Fibroblast of lung (primary cell): ENCODE results near the gene SMIM5. TPM values are rescaled to one million over a fixed set of nuclear protein-coding genes. Genes with fewer than 3 reads are reported as not detected.

Experiments used
- DNase-seq, 2 donors: peaks; one replicate each; pipeline versions ENCODE4 v3.0.0 to v3.0.0-alpha.2; 2010; ENCODE audit warnings: low read depth in 2 of 2
- H2AFZ ChIP-seq: 2 replicates; pipeline ENCODE4 v1.5.1; 2012; ENCODE audit warnings: low read length, control low read depth, inconsistent platforms
- H3K27ac ChIP-seq: 2 replicates; pipeline ENCODE4 v1.5.1; 2011; ENCODE audit warnings: low read length, control low read depth; ENCODE audit not compliant: insufficient read depth
- H3K27me3 ChIP-seq: 2 replicates; pipeline ENCODE4 v1.5.1; 2011; ENCODE audit warnings: mild to moderate bottlenecking, low read length; ENCODE audit not compliant: control insufficient read depth, insufficient read depth
- H3K36me3 ChIP-seq: 2 replicates; pipeline ENCODE4 v1.5.1; 2011; ENCODE audit warnings: low read length; ENCODE audit not compliant: control insufficient read depth, insufficient read depth
- H3K4me1 ChIP-seq: 2 replicates; pipeline ENCODE4 v1.5.1; 2011; ENCODE audit warnings: low read length; ENCODE audit not compliant: control insufficient read depth, insufficient read depth; ENCODE audit errors: extremely low read depth
- H3K4me2 ChIP-seq: 2 replicates; pipeline ENCODE4 v1.5.1; 2011; ENCODE audit warnings: low read length, control low read depth; ENCODE audit not compliant: insufficient read depth; ENCODE audit errors: extremely low read depth
- H3K4me3 ChIP-seq, 4 experiments: fragments of 200-600 bp in 1 of 4; sonication (generic) in 1 of 4; replicated peaks in 1 of 4; 2 replicates each; pipeline ENCODE4 v1.5.1; 2011 to 2016; ENCODE audit warnings: low read length in 4 of 4, low read depth in 3 of 4, mild to moderate bottlenecking in 3 of 4, control low read depth in 2 of 4, inconsistent platforms in 1 of 4, mixed read lengths in 1 of 4; ENCODE audit not compliant: insufficient read depth in 1 of 4; ENCODE audit errors: control extremely low read depth in 1 of 4
- H3K79me2 ChIP-seq: 2 replicates; pipeline ENCODE4 v1.5.1; 2012; ENCODE audit warnings: mild to moderate bottlenecking, low read length, inconsistent platforms; ENCODE audit not compliant: control insufficient read depth, insufficient read depth
- H3K9ac ChIP-seq: 2 replicates; pipeline ENCODE4 v1.5.1; 2011; ENCODE audit warnings: mild to moderate bottlenecking, low read length, control low read depth; ENCODE audit not compliant: insufficient read depth
- H3K9me3 ChIP-seq: 2 replicates; pipeline ENCODE4 v1.5.1; 2012; ENCODE audit warnings: low read depth, low read length; ENCODE audit not compliant: control insufficient read depth, insufficient read depth
- H4K20me1 ChIP-seq: 2 replicates; pipeline ENCODE4 v1.5.1; 2011; ENCODE audit warnings: low read length; ENCODE audit not compliant: control insufficient read depth, insufficient read depth; ENCODE audit errors: extremely low read depth
- EZH2 ChIP-seq: IDR thresholded peaks from 2 replicates; pipeline ENCODE4 v1.5.1; 2012; ENCODE audit warnings: low read length, control low read depth, mild to moderate bottlenecking; ENCODE audit errors: missing control alignments
- polyA plus RNA-seq, 2 donors: library from polyadenylated mRNA; depleted of rRNA in 1 of 2; stranded (reverse) in 1 of 2; unstranded in 1 of 2; fragments of >200 nt; gene quantifications; 2 replicates each; pipeline ENCODE4 v1.2.1, GENCODE V29; 2011 to 2012; ENCODE audit warnings: missing spikeins in 1 of 2
- total RNA-seq: library from RNA; depleted of rRNA; stranded (reverse); fragments of >200 nt; gene quantifications from 2 replicates; pipeline ENCODE4 v1.2.1, GENCODE V29; 2014
- TF ChIP-seq, protein P1 (sequence below), 2 donors: IDR thresholded peaks in 1 of 2; conservative IDR thresholded peaks in 1 of 2; 1 replicate in 1 of 2; 2 replicates in 1 of 2; pipeline ENCODE4 v1.5.1; 2011 to 2012; ENCODE audit warnings: low read length in 2 of 2, control low read depth in 1 of 2, inconsistent platforms in 1 of 2, low read depth in 1 of 2, mild to moderate bottlenecking in 1 of 2

The SMIM5 gene
- total and polyA plus RNA-seq, 2 donors (not counting 1 experiment from before 2014, with no cell fraction given) = 0.05 to 0.17 TPM

DNA sequence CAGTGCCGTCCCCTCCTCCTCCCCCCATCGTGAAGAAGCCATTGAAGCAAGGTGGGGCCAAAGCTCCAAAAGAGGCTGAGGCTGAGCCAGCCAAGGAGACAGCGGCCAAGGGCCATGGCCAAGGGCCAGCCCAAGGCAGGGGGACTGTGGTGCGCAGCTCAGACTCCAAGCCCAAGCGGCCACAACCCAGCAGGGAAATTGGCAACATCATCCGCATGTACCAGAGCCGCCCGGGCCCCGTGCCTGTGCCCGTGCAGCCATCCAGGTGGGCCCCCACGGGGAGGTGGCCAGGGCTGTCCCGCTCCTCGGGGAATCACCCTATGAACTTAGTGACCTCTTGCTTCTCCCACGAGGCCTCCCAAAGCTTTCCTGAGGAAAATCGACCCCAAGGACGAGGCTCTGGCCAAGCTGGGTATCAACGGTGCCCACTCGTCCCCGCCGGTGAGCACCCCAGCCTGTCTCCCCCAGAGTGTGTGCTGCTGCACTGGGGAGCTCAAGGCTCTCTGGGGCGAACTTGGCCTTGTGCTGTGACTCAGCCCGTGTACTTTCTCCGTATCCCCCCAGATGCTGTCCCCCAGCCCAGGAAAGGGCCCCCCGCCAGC, 16.6 kb upstream of the SMIM5 start:
- no peaks in the 10 kb centered on the region for H3K27me3 ChIP-seq
- H3K4me3 ChIP-seq = no peak overlapping the region
- H2AFZ ChIP-seq = no peak overlapping the region
- no peaks in the 10 kb centered on the region for H3K4me1 ChIP-seq
- DNase-seq = no peak
- H4K20me1 ChIP-seq = no peaks in the 10 kb centered on the region
- H3K9ac ChIP-seq = no peak overlapping the region
- no peak for TF ChIP-seq EZH2
- TF ChIP-seq, protein P1, sequence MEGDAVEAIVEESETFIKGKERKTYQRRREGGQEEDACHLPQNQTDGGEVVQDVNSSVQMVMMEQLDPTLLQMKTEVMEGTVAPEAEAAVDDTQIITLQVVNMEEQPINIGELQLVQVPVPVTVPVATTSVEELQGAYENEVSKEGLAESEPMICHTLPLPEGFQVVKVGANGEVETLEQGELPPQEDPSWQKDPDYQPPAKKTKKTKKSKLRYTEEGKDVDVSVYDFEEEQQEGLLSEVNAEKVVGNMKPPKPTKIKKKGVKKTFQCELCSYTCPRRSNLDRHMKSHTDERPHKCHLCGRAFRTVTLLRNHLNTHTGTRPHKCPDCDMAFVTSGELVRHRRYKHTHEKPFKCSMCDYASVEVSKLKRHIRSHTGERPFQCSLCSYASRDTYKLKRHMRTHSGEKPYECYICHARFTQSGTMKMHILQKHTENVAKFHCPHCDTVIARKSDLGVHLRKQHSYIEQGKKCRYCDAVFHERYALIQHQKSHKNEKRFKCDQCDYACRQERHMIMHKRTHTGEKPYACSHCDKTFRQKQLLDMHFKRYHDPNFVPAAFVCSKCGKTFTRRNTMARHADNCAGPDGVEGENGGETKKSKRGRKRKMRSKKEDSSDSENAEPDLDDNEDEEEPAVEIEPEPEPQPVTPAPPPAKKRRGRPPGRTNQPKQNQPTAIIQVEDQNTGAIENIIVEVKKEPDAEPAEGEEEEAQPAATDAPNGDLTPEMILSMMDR (conservative IDR thresholded peaks at IDR 0.05 in 1 of 2, IDR thresholded peaks at IDR 0.05 in 1 of 2; ENCODE audit: low read depth in 1 of 2, low read length in 2 of 2) = no peak
- no peak overlapping the region for H3K27ac ChIP-seq
- no peaks in the 10 kb centered on the region for H3K9me3 ChIP-seq
- H3K79me2 ChIP-seq = no peaks in the 10 kb centered on the region
- H3K4me2 ChIP-seq = no peak overlapping the region
- no peaks in the 10 kb centered on the region for H3K36me3 ChIP-seq

DNA sequence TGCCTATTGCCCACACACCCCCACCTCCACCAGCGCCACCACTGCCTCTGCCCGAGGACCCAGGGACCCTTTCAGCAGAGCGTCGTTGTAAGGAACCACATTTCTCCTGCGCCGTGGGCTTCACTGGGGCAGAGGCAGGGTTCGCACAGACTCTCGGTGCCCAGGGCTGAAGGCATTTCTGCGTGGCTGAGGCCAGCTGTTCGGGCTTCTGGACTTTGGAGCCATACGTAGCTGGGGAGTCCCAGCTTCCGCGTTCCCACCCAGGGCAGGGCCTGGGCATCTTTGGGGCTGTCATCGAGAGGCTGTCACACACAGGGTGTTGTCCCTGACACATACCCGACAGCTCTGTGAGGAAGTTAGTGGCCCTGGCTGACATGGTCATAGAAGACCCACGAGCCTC, 16.0 kb upstream of the SMIM5 start:
- no peak overlapping the region for H2AFZ ChIP-seq
- H3K27me3 ChIP-seq = no peaks in the 10 kb centered on the region
- H3K4me2 ChIP-seq = no peak overlapping the region
- H3K9me3 ChIP-seq = no peaks in the 10 kb centered on the region
- H3K4me3 ChIP-seq = no peak overlapping the region
- no peaks in the 10 kb centered on the region for H3K4me1 ChIP-seq
- H4K20me1 ChIP-seq = no peaks in the 10 kb centered on the region
- H3K79me2 ChIP-seq = no peaks in the 10 kb centered on the region
- no peaks in the 10 kb centered on the region for H3K36me3 ChIP-seq
- H3K9ac ChIP-seq = no peak overlapping the region
- no peak for DNase-seq
- no peak overlapping the region for H3K27ac ChIP-seq
- TF ChIP-seq EZH2 = no peak
- TF ChIP-seq, protein P1 (conservative IDR thresholded peaks at IDR 0.05 in 1 of 2, IDR thresholded peaks at IDR 0.05 in 1 of 2; ENCODE audit: low read depth in 1 of 2, low read length in 2 of 2) = no peak

DNA sequence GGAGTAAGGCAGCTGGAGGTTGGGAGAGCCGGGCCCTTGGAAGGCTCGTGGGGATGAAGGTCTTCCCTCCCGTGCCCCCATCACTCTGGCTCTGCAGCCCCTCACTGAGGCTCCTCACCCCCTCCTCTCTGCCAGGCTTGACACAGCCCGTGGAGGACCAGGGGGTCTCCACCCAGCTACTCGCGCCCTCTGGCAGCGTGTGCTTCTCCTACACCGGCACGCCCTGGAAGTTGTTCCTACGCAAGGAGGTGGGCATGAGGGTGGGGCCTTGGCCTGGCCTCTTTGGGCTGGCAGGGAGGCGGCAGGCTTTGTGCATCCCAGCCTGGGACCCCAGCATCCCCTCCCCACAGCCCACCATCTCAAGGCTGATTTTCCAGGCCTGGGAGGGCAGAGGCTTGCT, 15.6 kb upstream of the SMIM5 start:
- Histone ChIP-seq H3K4me2 (no peak overlapping the region), H3K79me2 (no peaks in the 10 kb centered on the region), H3K9ac (no peak overlapping the region), H2AFZ (no peak overlapping the region), H3K9me3 (no peaks in the 10 kb centered on the region), H4K20me1 (no peaks in the 10 kb centered on the region), H3K27me3 (no peaks in the 10 kb centered on the region), H3K27ac (no peak overlapping the region), H3K36me3 (no peaks in the 10 kb centered on the region), H3K4me3 (no peak overlapping the region), H3K4me1 (no peaks in the 10 kb centered on the region)
- no peak for DNase-seq
- no peak for TF ChIP-seq EZH2
- TF ChIP-seq, protein P1 (conservative IDR thresholded peaks at IDR 0.05 in 1 of 2, IDR thresholded peaks at IDR 0.05 in 1 of 2; ENCODE audit: low read depth in 1 of 2, low read length in 2 of 2) = no peak
